Activated naive CD4-positive, alpha-beta T cell treated with anti-CD3 and anti-CD28 coated beads for 36 hours (primary cell): Measurements from ENCODE around the gene RERE. TPM values are rescaled to one million over a fixed set of nuclear protein-coding genes. Genes with fewer than 3 reads are reported as not detected.

Experiments
- CTCF ChIA-PET: fragments of 350-600 bp; sonication (Branson Sonifier 250); formaldehyde crosslinking; loops from one replicate; lab custom pipeline; 2021; ENCODE audit warnings: antibody characterized with exemption; lab: Charles Lee
- DNase-seq: peaks from one replicate; pipeline ENCODE4 v3.0.0-alpha.2; 2020
- H3K27ac Mint-ChIP-seq: one replicate; pipeline ENCODE4 v1.8.0; 2021; ENCODE audit warnings: mild to moderate bottlenecking, mixed read lengths
- H3K27me3 Mint-ChIP-seq: one replicate; pipeline ENCODE4 v1.8.0; 2021; ENCODE audit warnings: low read depth, mixed read lengths
- H3K36me3 Mint-ChIP-seq: one replicate; pipeline ENCODE4 v1.8.0; 2021; ENCODE audit warnings: low read depth, mixed read lengths
- H3K4me1 Mint-ChIP-seq: one replicate; pipeline ENCODE4 v1.8.0; 2021; ENCODE audit warnings: low read depth, mixed read lengths
- H3K4me3 Mint-ChIP-seq: one replicate; pipeline ENCODE4 v1.8.0; 2021; ENCODE audit warnings: mild to moderate bottlenecking, moderate library complexity, mixed read lengths
- H3K9me3 Mint-ChIP-seq: one replicate; pipeline ENCODE4 v1.8.0; 2021; ENCODE audit warnings: mixed read lengths
- intact Hi-C: fragments of 100-400 bp; cut with micrococcal nuclease; formaldehyde crosslinking; loops from one replicate; pipeline ENCODE4 v1.15.1; 2023
- microRNA-seq: library from miRNA; unstranded; fragments of <30 nt; microRNA quantifications from one replicate; pipeline ENCODE4 v1.2.0, GENCODE V29; 2022; ENCODE audit warnings: borderline microRNAs expressed, borderline replicate concordance
- total RNA-seq, 2 experiments: library from RNA; stranded (reverse); gene quantifications; one replicate each; pipeline ENCODE4 v1.2.3, GENCODE V29; 2021

RERE gene
- total RNA-seq, 2 experiments from 2014 or later: 46.4 to 47.6 TPM

GRCh38 chr1:8307628-8308027 is 509.8 kb downstream of the RERE start:
- H3K27ac Mint-ChIP-seq: no peak overlapping the region
- H3K4me3 Mint-ChIP-seq: no peak overlapping the region
- H3K36me3 Mint-ChIP-seq: no peaks in the 10 kb centered on the region
- H3K27me3 Mint-ChIP-seq: no peaks in the 10 kb centered on the region
- intact Hi-C loops: no loop called here
- DNase-seq: no peak
- no peaks in the 10 kb centered on the region for H3K9me3 Mint-ChIP-seq
- CTCF ChIA-PET: interaction anchor here (1.1 kb wide), 1 partner anchor 11 kb away, joined by 3 read pairs; no protein-coding TSS in a partner anchor
- H3K4me1 Mint-ChIP-seq: no peaks in the 10 kb centered on the region

DNA sequence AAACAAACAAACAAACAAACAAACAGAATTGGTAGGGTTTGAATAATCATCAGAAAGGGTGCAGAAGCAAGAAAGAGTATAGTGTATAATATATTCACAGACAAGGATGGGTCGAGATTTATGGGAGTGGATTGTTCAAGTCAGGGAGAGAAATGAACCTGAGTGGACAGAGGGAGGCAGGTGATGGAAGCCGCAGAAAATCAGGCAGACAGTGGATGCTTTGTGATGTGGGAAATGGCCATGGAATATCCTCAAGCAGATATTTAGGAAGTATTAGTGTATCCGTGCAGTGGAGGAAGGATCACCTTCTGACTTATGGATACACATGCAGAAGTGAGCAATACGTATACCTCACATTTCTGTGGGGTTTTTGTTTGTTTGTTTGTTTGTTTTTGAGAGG is 513.6 kb downstream of the RERE start:
- H3K27ac Mint-ChIP-seq: no peak overlapping the region
- CTCF ChIA-PET: no interaction called here
- intact Hi-C loops: no loop called here

DNA sequence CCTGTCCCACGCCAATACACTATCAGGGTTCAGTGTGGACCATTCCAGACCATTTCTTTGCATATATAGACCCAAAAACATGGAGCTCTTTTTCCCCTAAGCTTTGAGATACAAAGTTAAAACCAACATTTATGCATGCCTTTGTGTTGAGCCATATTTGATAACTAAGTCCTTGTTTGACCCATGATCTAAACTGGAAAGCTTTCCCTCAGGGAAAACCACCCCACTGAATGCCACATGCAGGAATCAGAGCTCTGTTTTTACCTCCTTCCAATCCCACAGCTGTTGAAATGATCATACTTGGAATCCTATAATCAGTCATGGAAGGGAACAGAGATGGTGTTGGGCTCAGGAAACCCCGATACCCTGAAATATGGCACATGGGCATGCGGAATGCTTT is 514.3 kb downstream of the RERE start:
- Mint-ChIP-seq H3K9me3 (no peaks in the 10 kb centered on the region), H3K36me3 (no peaks in the 10 kb centered on the region), H3K27ac (no peak overlapping the region), H3K4me3 (no peak overlapping the region), H3K27me3 (no peaks in the 10 kb centered on the region), H3K4me1 (no peaks in the 10 kb centered on the region)
- intact Hi-C loops: no loop called here
- no peak for DNase-seq
- CTCF ChIA-PET: interaction anchor here (0.7 to 1.0 kb wide), 2 partner anchors 8 to 100 kb away, joined by 3 read pairs; no protein-coding TSS in a partner anchor

More for the DNA sequence above, 513.6 kb downstream of the RERE start:
- Mint-ChIP-seq H3K9me3 (no peaks in the 10 kb centered on the region), H3K4me1 (no peaks in the 10 kb centered on the region), H3K4me3 (no peak overlapping the region), H3K27me3 (no peaks in the 10 kb centered on the region), H3K36me3 (no peaks in the 10 kb centered on the region)
- no peak for DNase-seq

Small RNA genes within 50 kb of the gene (microRNA-seq; reads per million reads assigned to microRNA genes)
- not detected for gene MIR6728

Other genes starting within 250 kb of the RERE start
- 1,000 to 10,000 TPM; 2,952 to 3,004 TPM for gene ENO1, start 61.0 kb upstream of the RERE start, total RNA-seq
- under 1 TPM; 0.22 to 0.62 TPM for gene CA6, start 128.2 kb upstream of the RERE start, total RNA-seq
- not detected for gene SLC2A7, start 208.8 kb upstream of the RERE start, total RNA-seq